GM23338 (cell line): ENCODE measurements around the gene POFUT2. TPM values are rescaled to one million over a fixed set of nuclear protein-coding genes. Genes with fewer than 3 reads are reported as not detected.

Experiments used
- ATAC-seq: fragments of 200-7000 bp; cut with Tn5 transposase; 3 replicates; pipeline ENCODE4 v1.9.1; 2020
- DNase-seq: peaks from one replicate; pipeline ENCODE4 v3.0.0-alpha.2; 2015; ENCODE audit warnings: low spot score
- H2AFZ ChIP-seq: fragments of 200-600 bp; sonication (generic); 2 replicates; pipeline ENCODE4 v1.8.0; 2016; ENCODE audit warnings: antibody characterized with exemption, mild to moderate bottlenecking, moderate library complexity
- H3F3A ChIP-seq: fragments of 200-600 bp; sonication (generic); replicated peaks from 2 replicates; pipeline ENCODE4 v1.8.0; 2017; ENCODE audit warnings: antibody characterized with exemption, mixed run types, low read depth
- H3K27ac ChIP-seq: fragments of 200-600 bp; sonication (generic); 2 replicates; pipeline ENCODE4 v1.6.1; 2016; ENCODE audit warnings: low read depth
- H3K27me3 ChIP-seq: fragments of 200-600 bp; sonication (generic); 2 replicates; pipeline ENCODE4 v1.8.0; 2016; ENCODE audit warnings: mild to moderate bottlenecking, mixed run types, moderate library complexity; ENCODE audit not compliant: insufficient read depth
- H3K36me3 ChIP-seq: fragments of 200-600 bp; sonication (generic); 2 replicates; pipeline ENCODE4 v1.8.0; 2016; ENCODE audit warnings: mild to moderate bottlenecking; ENCODE audit not compliant: insufficient read depth
- H3K4me1 ChIP-seq: fragments of 200-600 bp; sonication (generic); 2 replicates; pipeline ENCODE4 v1.8.0; 2016; ENCODE audit warnings: mild to moderate bottlenecking, moderate library complexity; ENCODE audit not compliant: insufficient read depth
- H3K4me2 ChIP-seq: fragments of 200-600 bp; sonication (generic); 2 replicates; pipeline ENCODE4 v1.7.1; 2017; ENCODE audit warnings: mixed run types
- H3K4me3 ChIP-seq: fragments of 200-600 bp; sonication (generic); 2 replicates; pipeline ENCODE4 v1.6.1; 2016; ENCODE audit warnings: mixed run types
- H3K79me2 ChIP-seq: fragments of 200-600 bp; sonication (generic); replicated peaks from 2 replicates; pipeline ENCODE4 v1.8.0; 2017; ENCODE audit warnings: mild to moderate bottlenecking; ENCODE audit not compliant: insufficient read depth
- H3K9me2 ChIP-seq: fragments of 200-600 bp; sonication (generic); 2 replicates; pipeline ENCODE4 v1.8.0; 2017; ENCODE audit not compliant: insufficient read depth
- H4K20me1 ChIP-seq: fragments of 200-600 bp; sonication (generic); replicated peaks from 2 replicates; pipeline ENCODE4 v1.8.0; 2017; ENCODE audit warnings: mild to moderate bottlenecking; ENCODE audit not compliant: insufficient read depth
- H3K27ac Mint-ChIP-seq: 2 replicates; pipeline ENCODE4 v1.8.0; 2020; ENCODE audit warnings: inconsistent platforms, mild to moderate bottlenecking, moderate library complexity, mixed read lengths
- H3K27me3 Mint-ChIP-seq: 3 replicates; pipeline ENCODE4 v1.8.0; 2022; ENCODE audit warnings: low read depth, mild to moderate bottlenecking, moderate library complexity, mixed read lengths, inconsistent platforms; ENCODE audit not compliant: insufficient read depth, poor library complexity
- H3K36me3 Mint-ChIP-seq: 3 replicates; pipeline ENCODE4 v1.8.0; 2021; ENCODE audit warnings: low read depth, mild to moderate bottlenecking, inconsistent platforms, moderate library complexity, mixed read lengths
- H3K4me1 Mint-ChIP-seq: 3 replicates; pipeline ENCODE4 v1.8.0; 2020; ENCODE audit warnings: mild to moderate bottlenecking, inconsistent platforms, mixed read lengths
- H3K4me3 Mint-ChIP-seq: 3 replicates; pipeline ENCODE4 v1.8.0; 2021; ENCODE audit warnings: moderate library complexity, mild to moderate bottlenecking, inconsistent platforms, mixed read lengths
- H3K9me3 Mint-ChIP-seq: 3 replicates; pipeline ENCODE4 v1.8.0; 2020; ENCODE audit warnings: moderate library complexity, mild to moderate bottlenecking, inconsistent platforms, mixed read lengths
- CREB1 ChIP-seq: fragments of 250-450 bp; sonication (Bioruptor Pico); IDR thresholded peaks from 2 replicates; pipeline ENCODE4 v1.5.0; 2020; ENCODE audit warnings: low read depth, mild to moderate bottlenecking, moderate library complexity
- CTCF ChIP-seq, 2 experiments: fragments of 200-600 bp in 1 of 2; sonication (generic) in 1 of 2; conservative IDR thresholded peaks; 2 replicates each; pipeline versions ENCODE4 v1.5.1 to v1.6.1; 2016 to 2017; ENCODE audit warnings: antibody characterized with exemption in 2 of 2, low read depth in 2 of 2, mild to moderate bottlenecking in 2 of 2, moderate library complexity in 1 of 2
- ETS1 ChIP-seq: IDR thresholded peaks from 2 replicates; pipeline ENCODE4 v1.6.1; 2016; ENCODE audit warnings: antibody characterized with exemption
- EZH2 ChIP-seq: fragments of 200-600 bp; sonication (generic); IDR thresholded peaks from one replicate; pipeline ENCODE4 v1.8.0; 2017; ENCODE audit warnings: antibody characterized with exemption, mild to moderate bottlenecking, low read depth; ENCODE audit not compliant: unreplicated experiment
- EZH2phosphoT487 ChIP-seq: fragments of 200-600 bp; sonication (generic); IDR thresholded peaks from one replicate; pipeline ENCODE4 v1.8.1; 2018; ENCODE audit warnings: antibody characterized with exemption; ENCODE audit not compliant: unreplicated experiment
- JUNB ChIP-seq: IDR thresholded peaks from one replicate; pipeline ENCODE4 v1.6.1; 2016; ENCODE audit warnings: antibody characterized with exemption; ENCODE audit not compliant: unreplicated experiment
- NANOG ChIP-seq: IDR thresholded peaks from 2 replicates; pipeline ENCODE4 v1.6.1; 2016; ENCODE audit warnings: antibody characterized with exemption, borderline replicate concordance
- POLR2AphosphoS5 ChIP-seq: IDR thresholded peaks from 2 replicates; pipeline ENCODE4 v1.6.1; 2016; ENCODE audit warnings: antibody characterized with exemption, low read depth
- REST ChIP-seq: IDR thresholded peaks from one replicate; pipeline ENCODE4 v1.6.1; 2018; ENCODE audit warnings: antibody characterized with exemption; ENCODE audit not compliant: unreplicated experiment
- STAT1 ChIP-seq: IDR thresholded peaks from one replicate; pipeline ENCODE4 v1.6.1; 2016; ENCODE audit warnings: antibody characterized with exemption; ENCODE audit not compliant: unreplicated experiment
- ZNF114 ChIP-seq: fragments of 250-450 bp; sonication (Bioruptor Pico); IDR thresholded peaks from 2 replicates; pipeline ENCODE4 v1.5.0; 2020; ENCODE audit warnings: mild to moderate bottlenecking, moderate library complexity
- ZNF331 ChIP-seq: fragments of 250-450 bp; sonication (Bioruptor Pico); IDR thresholded peaks from 2 replicates; pipeline ENCODE4 v1.5.0; 2020; ENCODE audit warnings: low read depth, mild to moderate bottlenecking, moderate library complexity
- ZNF462 ChIP-seq: fragments of 250-450 bp; sonication (Bioruptor Pico); IDR thresholded peaks from 2 replicates; pipeline ENCODE4 v1.5.0; 2020; ENCODE audit warnings: mild to moderate bottlenecking, moderate library complexity
- polyA plus RNA-seq: library from polyadenylated mRNA; unstranded; fragments of >200 nt; fragmentation: Nextera tagmentation; extraction: Ambion mirVana; gene quantifications from 2 replicates; pipeline ENCODE4 v1.2.1, GENCODE V29; 2016
- total RNA-seq: library from RNA; depleted of rRNA; stranded (reverse); fragments of >200 nt; shearing (Covaris generic); gene quantifications from 2 replicates; pipeline ENCODE4 v1.2.3, GENCODE V29; 2014

Gene POFUT2
- total and polyA plus RNA-seq, 2 experiments from 2014 or later = 12.1 to 34.5 TPM

GRCh38 chr21:45332981-45333582, 45.4 kb upstream of the POFUT2 start:
- Histone ChIP-seq H3K79me2 (no peaks in the 10 kb centered on the region), H3F3A (no peaks in the 10 kb centered on the region), H3K4me2 (no peak overlapping the region), H3K9me2 (no peaks in the 10 kb centered on the region), H3K27ac (no peak overlapping the region), H3K4me3 (no peak overlapping the region), H2AFZ (no peak overlapping the region), H4K20me1 (no peaks in the 10 kb centered on the region), H3K27me3 (no peaks in the 10 kb centered on the region), H3K36me3 (no peaks in the 10 kb centered on the region), H3K4me1 (no peaks in the 10 kb centered on the region; the same call in 1 of the 2 replicates)
- ATAC-seq (no peak), DNase-seq (no peak)
- no peak for TF ChIP-seq NANOG
- no peak for TF ChIP-seq POLR2AphosphoS5
- no peak for TF ChIP-seq ZNF114 (CRISPR knock-in tag)
- no peak for TF ChIP-seq CTCF (conservative IDR thresholded peaks at IDR 0.05; ENCODE audit: low read depth in 2 of 2)
- no peak for TF ChIP-seq ZNF462 (CRISPR knock-in tag)
- TF ChIP-seq REST = no peak
- no peak for TF ChIP-seq CREB1 (CRISPR knock-in tag)
- TF ChIP-seq EZH2 = no peak
- no peak for TF ChIP-seq ZNF331
- no peak for TF ChIP-seq STAT1
- TF ChIP-seq EZH2phosphoT487 = no peak
- TF ChIP-seq JUNB = no peak
- no peak for TF ChIP-seq ETS1
- no peak overlapping the region for H3K27ac Mint-ChIP-seq
- H3K4me1 Mint-ChIP-seq = peaks cover 36% of the 10 kb centered on the region
- no peaks in the 10 kb centered on the region for H3K36me3 Mint-ChIP-seq
- no peak overlapping the region for H3K4me3 Mint-ChIP-seq
- peaks cover 19% of the 10 kb centered on the region for H3K27me3 Mint-ChIP-seq
- no peaks in the 10 kb centered on the region; the same call in 2 of the 3 replicates for H3K9me3 Mint-ChIP-seq
